Endometrial microvascular endothelial cells (primary cell): ENCODE results near the gene KLK15. TPM values are rescaled to one million over a fixed set of nuclear protein-coding genes. Genes with fewer than 3 reads are reported as not detected.

Experiments used
- in situ Hi-C: cut with HindIII; loops from 2 replicates; pipeline ENCODE4 v1.10.0; 2017; ENCODE audit warnings: low sequenced_read_pairs, low pct_unique_long_range_greater_than_20kb; ENCODE audit errors: inconsistent ontology term
- total RNA-seq: library from RNA; depleted of rRNA; stranded (reverse); fragments of >200 nt; gene quantifications from one replicate; pipeline ENCODE4 v1.2.3, GENCODE V29; 2015; ENCODE audit errors: inconsistent ontology term

The KLK15 gene
- total RNA-seq, 1 donor from 2014 or later, result not detected

DNA sequence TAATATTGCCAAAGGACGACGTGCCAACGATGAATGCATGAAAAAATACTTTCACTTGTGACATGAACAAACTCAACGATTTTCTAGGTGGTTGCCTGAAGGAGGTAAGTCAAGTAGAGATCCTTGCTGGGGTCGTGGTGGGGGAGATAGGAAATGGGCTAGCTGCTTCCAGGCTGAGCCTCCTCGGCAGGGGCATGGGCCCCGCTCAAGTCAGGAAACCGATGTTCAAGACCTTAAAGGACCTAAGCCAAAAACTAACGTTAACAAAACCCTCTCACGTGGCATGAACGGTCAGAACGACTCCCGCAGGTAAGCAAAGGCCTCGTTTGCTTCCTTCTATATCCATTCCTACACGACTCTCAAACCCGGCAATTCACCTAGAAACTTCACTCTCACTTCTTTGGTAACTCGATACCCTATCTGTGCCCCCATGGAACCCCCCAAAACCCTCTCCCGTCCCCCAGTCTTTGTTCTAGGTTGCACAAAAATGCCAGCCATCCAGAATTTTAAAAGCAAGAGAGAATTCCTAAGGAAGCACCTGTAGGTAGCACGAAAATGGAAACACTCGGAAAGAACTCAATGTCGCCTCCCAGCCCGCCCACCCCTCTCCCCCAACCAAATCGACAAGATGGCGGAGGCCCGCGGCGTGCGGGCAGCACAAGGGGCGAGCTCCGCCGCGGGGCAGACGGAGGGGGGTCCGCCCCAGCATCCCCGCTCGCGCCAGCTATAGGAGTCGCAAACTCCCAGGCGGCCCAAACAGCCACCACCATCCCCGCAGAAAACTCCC, 29.5 kb downstream of the KLK15 start:
- in situ Hi-C loops, result no loop called here

DNA sequence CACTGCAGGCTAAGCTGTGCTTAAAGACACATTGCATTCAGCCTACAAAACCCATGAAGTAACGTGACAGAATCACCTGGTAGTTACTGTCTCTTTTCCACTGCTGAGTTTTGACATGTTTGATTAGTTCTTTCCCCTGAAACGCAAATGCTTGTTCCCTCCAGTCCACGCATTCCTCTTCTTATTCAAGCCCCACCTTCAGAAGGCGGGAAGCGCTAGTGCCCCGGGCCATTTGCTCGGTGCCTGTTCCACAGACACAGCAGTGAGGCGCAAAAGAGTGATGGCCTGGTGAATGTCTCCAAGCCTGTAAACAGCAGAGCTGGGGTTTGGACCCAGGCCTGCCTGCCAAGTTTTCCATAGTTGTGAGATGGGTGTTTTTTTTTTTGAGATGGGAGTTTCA, 32.3 kb downstream of the KLK15 start:
- in situ Hi-C loops, result no loop called here

DNA sequence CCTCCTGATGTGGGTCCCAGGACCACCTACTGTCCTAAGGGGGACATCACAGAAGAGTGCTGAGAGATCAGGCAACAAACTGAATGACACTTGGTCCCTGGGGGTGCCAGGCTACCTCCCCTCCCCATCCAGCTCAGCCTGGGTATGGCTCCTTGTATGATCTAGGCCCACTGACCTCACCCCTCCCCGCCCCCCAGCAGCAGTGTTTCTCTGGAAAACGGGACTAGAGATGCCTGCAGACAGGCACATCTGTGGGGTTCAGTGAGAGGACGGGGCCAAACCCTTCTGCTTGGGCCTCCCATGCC, 33.9 kb downstream of the KLK15 start:
- in situ Hi-C loops, result no loop called here

DNA sequence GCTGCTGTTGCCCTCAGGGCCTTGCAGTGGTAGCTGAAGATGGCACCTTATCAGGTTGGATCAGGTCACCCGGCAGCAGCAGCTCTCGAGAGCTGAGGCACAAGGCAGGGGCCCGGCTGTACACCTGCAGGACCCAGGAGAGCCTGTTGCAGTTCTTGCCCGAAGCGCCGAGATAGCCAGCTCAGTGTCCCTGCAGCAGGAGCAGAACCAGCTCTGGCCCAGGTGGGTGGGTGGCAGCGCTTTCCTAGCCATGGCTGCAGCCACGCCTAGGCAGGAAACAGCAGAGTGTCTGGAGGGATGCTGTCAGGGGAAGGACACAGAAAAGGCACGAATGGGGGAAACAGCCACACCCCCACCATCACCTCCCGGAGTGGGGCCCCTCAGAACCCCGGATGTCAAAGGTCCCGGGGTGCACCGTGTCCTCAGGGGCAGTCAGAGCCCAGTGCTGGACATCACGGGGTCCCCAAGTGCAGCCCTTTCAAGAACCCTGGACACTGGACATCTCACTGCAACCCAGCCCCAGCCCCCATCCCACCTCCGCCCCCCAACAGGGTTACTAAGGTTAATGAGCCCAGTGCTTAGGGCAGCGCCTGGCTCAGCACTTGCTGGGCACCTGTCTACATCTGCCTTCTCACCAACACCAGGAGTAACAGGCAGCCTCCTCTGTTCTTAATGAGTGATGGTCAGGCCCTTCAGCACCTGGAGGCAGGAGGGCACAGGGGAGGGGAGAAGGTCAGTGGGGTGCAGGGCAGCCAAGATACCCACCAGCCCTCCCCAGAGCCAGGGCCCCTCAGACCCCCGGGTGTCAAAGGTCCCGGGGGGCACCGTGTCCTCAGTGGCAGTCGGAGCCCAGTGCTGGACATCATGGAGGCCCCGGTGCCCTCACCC, 34.5 kb downstream of the KLK15 start:
- in situ Hi-C loops, result no loop called here

DNA sequence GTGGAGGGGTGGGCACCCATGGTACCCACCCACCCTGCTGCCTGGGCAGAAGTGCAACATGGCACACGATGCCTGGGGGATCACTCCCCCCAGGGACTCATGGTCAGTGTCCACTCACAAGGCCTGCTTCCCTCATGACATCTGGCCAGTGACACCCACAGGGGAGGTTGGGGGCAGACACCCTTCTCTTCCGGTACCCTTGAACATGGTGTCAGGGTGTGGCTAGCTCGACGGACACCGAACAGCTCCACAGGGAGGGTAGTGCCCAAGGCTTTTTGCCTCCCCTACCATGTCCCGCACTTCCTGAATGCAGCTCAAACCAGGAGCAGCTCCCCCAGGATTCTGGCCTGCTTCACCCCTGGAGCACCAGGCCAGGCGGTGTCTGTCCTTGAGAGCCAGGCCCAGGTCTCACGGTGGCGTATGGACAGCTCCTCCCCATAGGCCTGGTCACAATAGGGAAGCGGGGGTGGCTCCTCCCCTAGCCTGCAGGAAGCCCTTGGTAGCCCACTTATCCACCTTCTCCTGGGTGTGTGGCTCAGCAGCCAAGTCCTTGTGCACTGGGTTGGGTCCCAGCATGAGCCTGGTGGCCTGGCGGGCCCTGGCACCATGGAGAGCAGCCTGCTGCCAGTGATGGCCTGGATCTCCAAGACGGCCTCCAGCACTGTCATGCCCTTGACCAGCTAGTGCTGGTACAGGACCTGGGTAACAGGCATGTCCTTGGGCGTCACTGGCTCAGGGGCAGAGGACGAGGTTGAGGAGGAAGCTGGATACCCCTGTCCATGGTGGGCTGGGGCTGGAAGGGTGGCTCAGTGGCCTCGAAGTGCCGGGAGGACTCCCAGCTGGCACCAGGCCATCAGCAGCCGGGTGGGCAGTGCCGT, 35.4 kb downstream of the KLK15 start:
- in situ Hi-C loops, result no loop called here

DNA sequence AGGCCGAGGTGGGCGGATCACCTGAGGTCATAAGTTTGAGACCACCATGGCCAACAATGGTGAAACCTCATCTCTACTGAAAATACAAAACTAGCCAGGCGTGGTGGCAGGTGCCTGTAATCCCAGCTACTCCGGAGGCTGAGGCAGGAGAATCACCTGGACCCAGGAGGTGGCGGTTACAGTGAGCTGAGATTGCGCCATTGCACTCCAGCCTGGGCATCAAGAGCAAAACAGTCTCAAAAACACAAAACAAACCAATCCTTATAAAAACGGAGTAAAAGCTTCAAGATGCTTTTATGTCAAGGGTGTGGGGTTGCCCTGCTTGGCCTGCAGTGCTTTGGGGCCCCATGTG, 36.0 kb downstream of the KLK15 start:
- in situ Hi-C loops, result no loop called here

DNA sequence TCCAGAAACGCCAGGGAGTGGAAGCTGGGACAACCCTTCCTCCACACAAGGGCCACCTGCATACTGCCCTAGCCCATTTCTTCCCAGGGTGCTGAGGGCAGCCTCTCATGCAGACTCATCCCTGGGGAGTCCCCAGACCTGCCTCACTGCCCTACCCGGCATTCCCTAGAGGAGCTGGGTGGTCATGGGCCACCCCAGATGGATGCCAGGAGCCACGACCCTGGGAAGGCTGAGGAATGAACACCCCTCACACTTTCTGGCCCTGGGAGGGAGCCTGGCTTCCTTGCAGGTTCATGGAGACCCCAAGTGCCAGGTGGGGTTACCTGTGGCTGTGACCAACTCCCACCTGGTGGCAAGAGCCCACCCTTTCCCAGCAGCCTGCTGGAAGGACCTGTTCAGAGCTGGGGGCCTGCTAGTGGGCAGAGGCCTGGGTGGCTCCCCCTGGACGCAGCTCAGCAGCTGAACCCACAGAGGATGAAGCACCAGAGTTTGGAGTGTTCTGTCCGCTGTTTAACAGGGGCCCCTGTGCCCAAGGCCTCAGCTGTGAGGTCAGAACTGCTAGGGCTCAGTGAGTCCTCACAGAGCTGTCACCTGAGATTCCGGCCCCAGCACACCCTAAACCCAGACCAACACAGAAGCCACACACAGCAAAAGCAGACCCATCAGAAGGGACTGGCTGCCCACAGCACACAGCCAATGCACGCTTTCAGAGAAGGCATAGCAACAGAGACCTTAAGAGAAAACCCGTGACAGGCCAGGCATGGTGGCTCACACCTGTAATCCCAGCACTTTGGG, 36.5 kb downstream of the KLK15 start:
- in situ Hi-C loops, result no loop called here

DNA sequence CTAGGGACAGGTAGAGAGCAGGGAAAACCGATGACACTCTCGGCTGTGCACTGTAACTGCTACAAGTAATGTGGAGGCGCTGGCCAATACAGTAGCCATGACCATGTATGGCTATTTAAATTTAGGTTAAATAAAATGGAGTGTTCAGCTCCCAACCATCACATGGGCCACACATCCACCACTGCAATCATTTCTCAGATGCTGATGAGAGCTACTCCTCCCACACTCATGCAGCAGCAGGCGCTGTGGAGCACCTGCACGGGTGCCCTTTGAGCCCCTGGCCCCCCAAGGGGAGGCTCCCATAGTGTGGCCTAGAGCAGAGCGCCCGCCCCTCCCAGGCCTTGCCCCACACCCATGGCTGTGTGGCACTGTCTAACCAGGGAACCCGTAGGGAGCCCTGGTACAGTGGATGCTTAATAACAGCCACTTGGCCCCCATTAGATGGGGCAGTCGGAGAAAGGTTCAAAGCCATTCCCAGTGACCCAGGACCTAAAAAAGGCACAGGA, 37.2 kb downstream of the KLK15 start:
- in situ Hi-C loops, result no loop called here

DNA sequence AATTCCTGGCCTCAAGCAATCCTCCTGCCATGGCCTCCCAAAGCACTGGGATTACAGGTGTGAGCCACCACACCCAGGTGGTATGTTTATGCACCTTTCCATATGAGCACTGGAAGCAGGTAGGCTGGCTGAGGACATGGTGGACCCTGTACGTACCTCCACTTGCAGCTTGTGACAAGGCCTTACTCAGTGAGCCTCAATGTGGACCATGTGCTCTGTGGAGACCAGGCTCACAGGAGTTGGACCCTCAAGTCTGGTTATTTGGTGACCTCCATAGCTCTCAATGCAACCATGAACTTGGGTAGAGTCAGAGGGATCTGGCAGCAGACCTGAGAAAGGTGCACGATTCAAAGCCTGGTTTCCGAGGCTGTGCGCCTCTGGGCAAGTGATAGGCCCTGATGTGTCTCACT, 37.7 kb downstream of the KLK15 start:
- in situ Hi-C loops, result no loop called here

DNA sequence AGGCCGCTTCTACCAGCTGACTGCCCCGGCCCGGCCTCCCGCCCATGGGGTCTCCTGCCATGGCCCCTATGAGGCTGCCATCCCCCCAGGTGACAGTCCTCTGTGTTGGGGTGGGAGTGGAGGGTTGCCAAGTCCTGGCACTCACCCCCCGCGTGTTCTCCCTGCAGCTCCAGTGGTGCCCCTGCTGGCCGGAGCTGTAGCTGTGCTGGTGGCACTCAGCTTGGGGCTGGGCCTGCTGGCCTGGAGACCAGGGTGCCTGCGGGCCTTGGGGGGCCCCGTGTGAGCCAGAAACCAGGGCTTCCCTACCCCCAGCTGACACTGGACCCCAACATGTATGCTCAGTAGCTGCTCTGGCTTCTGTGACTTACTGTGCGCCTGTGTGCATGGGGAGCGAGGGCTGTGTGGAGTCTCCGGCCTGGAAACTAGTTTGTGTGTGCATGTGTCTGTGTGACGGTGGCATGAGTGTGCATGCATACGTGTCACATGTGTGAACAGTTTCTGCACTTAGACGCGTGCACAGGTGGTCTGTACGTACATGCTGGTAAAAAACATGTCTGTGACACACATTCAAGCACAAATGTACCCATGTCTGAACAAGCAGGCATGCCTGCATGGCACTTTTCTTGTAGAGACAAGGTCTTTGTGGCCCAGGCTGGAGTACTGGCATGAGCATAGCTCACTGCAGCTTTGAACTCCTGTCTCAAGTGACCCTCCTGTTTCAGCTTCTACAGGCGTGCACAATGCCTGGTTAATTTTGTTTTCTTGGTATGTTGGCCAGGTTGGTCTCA, 38.3 kb downstream of the KLK15 start:
- in situ Hi-C loops, result no loop called here

DNA sequence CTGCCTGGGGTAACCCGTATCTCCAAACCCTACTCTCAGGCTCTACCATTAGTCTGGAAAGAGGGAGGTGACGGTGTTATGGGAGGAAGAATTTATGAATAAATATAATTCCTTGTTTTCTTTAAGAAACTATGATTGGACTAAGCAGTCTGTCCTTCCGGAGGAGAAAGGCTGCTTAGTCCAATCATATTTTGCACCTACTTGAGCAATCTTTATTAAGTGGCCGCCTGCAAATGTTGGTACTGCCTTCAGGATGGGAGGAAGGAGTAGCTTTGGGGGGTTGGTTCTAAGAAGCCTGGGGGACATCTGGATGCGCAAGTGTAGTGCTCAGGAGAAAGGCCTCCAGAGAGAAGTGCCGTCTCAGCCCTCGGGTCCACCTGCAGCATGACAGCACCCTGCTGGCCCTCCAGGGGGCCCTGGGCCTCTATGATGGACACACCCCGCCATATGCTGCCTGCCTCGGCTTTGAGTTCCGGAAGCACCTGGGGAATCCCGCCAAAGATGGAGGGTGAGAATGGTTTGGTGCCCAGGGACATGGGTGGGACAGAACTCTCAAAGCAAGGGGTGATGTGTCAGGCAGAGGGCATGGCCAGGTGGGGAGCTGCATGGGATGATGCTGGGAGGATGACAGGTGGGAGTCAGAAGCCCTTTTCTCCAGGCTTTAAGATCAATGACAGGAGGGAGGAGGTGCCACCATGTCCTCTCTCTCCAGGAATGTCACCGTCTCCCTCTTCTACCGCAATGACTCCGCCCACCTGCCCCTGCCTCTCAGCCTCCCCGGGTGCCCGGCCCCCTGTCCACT, 39.1 kb downstream of the KLK15 start:
- in situ Hi-C loops, result no loop called here

DNA sequence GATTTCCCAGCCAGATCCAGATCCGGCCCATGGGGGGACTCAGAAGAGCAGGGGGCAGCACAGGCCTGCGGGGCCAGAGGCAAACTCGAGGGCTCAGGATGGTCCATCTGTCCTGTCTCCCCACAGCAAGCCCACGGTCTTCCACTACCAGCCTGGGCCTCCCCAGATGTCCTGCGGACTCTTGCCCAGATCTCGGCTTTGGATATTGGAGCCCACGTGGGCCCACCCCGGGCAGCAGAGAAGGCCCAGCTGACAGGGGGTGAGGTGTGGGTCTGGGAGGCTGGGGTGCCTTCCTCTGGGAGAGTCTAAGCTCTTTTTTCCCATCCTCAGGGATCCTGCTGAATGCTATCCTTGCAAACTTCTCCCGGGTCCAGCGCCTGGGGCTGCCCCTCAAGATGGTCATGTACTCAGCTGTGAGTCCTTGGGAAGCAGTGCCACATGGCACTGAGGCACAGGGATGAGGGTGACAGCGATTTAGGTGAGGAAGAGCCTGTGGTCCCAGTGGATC, 39.8 kb downstream of the KLK15 start:
- in situ Hi-C loops, result no loop called here

DNA sequence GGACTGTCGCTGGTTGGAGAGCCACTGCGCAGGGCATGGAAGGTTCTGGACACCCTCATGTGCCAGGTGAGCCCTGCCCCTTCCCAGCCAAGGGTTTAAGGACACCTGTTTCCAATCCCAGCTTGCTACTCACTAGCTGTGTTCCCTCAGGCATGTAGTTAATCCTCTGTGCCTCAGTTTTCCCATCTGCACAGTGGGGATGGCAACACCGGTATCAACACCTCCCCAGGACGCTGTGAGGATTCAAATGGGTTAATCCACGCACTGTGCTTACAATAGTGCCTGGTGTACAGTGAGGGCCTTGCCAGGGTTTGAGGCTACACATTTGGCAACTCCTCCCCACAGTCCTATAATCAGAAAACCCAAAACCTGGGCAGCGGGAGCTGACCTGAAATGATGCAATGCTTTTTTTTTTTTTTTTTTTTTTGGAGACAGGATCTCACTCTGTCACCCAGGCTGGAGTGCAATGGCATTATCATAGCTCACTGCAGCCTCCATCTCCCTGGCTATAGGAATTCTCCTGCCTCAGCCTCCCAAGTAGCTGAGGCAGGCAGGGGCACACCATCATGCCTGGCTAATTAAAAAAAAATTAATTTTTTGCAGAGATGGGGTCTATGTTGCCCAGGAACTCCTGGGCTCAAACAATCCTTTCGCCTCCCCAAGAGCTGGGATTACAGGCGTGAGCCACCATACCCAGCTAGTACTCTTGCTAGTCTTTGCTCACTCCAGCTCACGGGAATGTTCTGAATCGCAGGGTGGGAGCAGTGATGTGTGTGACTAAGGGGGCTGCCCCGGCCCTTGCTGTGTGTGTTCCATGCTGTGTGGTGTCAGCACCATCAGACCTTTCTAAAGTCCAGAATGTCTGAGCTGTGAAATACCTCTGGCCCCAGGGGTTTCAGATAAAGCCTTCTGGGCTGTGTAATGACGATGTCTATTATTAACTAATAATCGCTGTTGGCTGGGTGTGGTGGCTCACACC, 40.8 kb downstream of the KLK15 start:
- in situ Hi-C loops, result no loop called here

DNA sequence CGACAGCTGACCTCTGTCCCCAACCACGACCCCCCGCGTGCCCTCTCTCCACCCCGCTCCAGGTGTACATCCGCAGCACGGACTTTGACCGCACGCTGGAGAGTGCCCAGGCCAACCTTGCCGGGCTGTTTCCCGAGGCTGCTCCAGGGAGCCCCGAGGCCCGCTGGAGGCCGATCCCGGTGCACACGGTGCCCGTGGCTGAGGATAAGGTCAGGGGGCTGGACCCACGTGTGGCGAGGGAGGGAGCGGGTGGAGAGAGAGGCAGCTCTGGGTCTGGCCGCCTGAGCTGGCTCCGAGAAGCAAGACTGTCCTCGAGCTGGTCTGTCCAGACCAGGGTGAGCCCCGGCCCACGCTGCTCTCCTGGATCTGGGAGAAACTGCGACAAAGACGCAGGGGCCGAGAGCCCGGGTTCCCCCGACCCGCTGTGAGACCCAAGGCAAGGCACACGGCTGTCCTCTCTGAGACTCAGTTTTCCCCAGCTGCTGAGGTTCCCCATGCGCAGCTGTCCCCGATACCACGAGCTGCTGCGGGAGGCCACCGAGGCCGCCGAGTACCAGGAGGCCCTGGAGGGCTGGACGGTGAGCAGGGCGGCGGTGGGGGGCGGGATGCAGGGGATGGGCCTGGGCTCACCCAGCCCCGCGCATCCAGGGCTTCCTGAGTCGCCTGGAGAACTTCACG, 41.6 kb downstream of the KLK15 start:
- in situ Hi-C loops, result no loop called here

DNA sequence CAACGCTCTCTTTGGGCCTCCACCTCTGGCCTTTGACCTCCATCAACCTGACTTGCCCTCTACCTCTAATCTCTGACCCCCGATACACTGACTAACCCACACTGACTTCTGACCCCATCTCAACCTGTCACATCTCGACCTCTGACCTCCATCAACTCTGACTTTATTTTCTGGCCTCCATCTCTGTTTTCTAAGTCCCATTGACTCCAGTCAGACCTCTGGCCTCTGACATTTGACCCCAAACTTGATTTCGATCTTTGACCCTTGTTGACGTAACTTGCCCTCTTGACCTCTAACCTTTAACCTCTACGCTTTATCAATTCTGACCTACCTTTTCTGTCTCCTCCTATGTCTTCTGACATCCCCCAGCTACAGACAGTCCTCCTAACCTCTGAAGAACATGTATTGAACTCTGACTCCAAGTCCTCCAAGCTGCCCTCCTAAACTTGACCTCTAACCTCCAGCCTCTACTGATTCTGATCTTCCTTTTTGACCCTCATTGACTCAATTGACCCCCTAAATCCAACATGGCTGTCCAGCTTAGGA, 42.4 kb downstream of the KLK15 start:
- in situ Hi-C loops, result no loop called here
